Non-pigmented ciliary epithelial cell (primary cell): ENCODE measurements around the gene ATOSA.

Experiments used
- DNase-seq: peaks from one replicate; pipeline ENCODE4 v3.0.0-alpha.2; 2010; ENCODE audit warnings: low read depth

Gene ATOSA

GRCh38 chr15:52651114-52651513 lies 28.1 kb downstream of the ATOSA start:
- no peak for DNase-seq

- DNase-seq: no peak
Observed at GRCh38 chr15:52649686-52650085, 29.5 kb downstream of the ATOSA start.

- DNase-seq: no peak
Observed at GRCh38 chr15:52645916-52646315, 33.3 kb downstream of the ATOSA start.

GRCh38 chr15:52642386-52643361 lies 36.5 kb downstream of the ATOSA start:
- DNase-seq: no peak

GRCh38 chr15:52636459-52636858 lies 42.7 kb downstream of the ATOSA start:
- no peak for DNase-seq

GRCh38 chr15:52635908-52636307 lies 43.3 kb downstream of the ATOSA start:
- DNase-seq: no peak
